Upper lobe of left lung (tissue), 4 donors: ENCODE results near the gene ST8SIA2.

Experiments
- CTCF ChIP-seq, 6 experiments: fragments of 450-650 bp in 4 of 6; fragments of 200-600 bp in 2 of 6; sonication (generic) in 2 of 6; IDR thresholded peaks; one replicate each; pipeline ENCODE4 v1.5.1; 2016 to 2019; ENCODE audit warnings: antibody characterized with exemption in 6 of 6
- POLR2A ChIP-seq, 4 donors: fragments of 450-650 bp; IDR thresholded peaks; one replicate each; pipeline ENCODE4 v1.5.1; 2016 to 2017; ENCODE audit warnings: antibody characterized with exemption in 4 of 4, mild to moderate bottlenecking in 2 of 4
- POLR2AphosphoS5 ChIP-seq, 2 donors: sonication (generic); formaldehyde crosslinking; IDR thresholded peaks; one replicate each; pipeline ENCODE4 v1.5.1; 2017; ENCODE audit warnings: antibody characterized with exemption in 2 of 2

DNA sequence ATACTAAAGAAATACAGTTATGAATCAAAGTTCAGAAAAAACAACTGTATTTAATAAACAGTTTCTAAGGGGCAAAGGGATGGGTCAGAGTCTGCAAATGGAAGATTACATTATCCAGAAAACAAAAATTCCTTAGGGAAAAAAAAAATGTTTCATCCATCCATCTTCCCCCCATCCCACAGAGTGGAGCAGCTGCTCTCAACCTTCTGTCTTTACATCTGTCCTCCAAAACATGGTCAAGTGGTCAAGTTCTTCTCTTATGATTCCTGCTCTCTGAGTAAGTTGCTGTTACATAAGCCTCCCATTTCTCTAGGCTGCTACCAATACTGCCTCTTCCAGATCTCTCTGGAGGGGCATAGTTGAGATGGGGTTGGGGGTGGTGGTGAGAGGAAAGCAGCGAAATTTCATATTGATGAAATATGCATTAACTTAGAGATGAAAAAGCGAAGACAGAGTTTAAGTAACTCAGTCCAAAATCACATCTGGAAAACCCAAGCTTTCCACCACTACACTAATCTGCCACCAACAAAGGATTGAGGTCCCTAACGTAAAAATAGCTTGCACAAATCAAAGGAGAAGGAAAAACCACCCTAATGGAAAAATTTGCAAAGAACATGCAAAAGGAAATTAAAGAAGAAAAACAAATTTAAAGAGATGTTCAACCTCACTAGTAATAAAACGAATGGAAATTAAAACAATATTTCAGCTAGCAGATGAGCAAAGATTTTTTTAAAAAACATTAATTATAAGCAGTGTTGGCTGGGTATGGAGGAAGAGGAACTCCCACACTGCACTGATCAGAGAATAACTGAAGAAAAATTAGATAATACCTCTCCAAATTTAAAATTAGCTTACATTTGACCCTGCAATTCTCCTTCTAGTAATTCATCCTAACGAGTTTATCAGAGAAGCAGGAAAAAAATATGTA lies 109.5 kb downstream of the ST8SIA2 start:
- TF ChIP-seq CTCF (IDR thresholded peaks at IDR 0.05) (no peak), POLR2A (IDR thresholded peaks at IDR 0.05) (no peak), POLR2AphosphoS5 (IDR thresholded peaks at IDR 0.05) (no peak)
